Measurements from ENCODE around the gene BTC. TPM values are rescaled to one million over a fixed set of nuclear protein-coding genes. Genes with fewer than 3 reads are reported as not detected.

The BTC gene
- total RNA-seq, 1 donor from 2014 or later: 8.3 TPM

DNA sequence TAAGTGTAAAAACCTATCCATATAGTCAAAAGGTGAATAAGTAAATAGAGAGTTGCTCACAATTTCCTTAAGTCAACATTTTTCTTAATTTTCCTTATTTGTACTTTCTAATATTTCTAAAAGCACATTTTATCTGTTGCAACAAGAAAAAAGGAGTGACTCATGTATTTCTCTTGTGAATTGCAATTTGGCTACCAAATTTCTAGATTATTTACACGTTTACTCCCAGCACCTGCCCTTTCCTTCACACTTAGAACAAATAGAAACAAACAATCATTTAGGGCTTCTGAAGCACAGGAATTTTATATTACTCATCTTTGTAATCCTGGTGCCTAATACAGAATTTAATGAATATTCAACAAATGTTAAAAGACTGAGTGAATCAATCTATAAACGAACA is 22.2 kb downstream of the BTC start:
- no peaks in the 10 kb centered on the region for H3K27me3 ChIP-seq (ENCODE audit: control insufficient read depth, insufficient read depth, low read length)
- no peak overlapping the region for H3K4me3 ChIP-seq (ENCODE audit: low read depth, low read length)
- no peaks in the 10 kb centered on the region for H3K36me3 ChIP-seq (ENCODE audit: control insufficient read depth, insufficient read depth, low read length)
- no peak for DNase-seq (ENCODE audit: low read depth)
- TF ChIP-seq, protein P1, sequence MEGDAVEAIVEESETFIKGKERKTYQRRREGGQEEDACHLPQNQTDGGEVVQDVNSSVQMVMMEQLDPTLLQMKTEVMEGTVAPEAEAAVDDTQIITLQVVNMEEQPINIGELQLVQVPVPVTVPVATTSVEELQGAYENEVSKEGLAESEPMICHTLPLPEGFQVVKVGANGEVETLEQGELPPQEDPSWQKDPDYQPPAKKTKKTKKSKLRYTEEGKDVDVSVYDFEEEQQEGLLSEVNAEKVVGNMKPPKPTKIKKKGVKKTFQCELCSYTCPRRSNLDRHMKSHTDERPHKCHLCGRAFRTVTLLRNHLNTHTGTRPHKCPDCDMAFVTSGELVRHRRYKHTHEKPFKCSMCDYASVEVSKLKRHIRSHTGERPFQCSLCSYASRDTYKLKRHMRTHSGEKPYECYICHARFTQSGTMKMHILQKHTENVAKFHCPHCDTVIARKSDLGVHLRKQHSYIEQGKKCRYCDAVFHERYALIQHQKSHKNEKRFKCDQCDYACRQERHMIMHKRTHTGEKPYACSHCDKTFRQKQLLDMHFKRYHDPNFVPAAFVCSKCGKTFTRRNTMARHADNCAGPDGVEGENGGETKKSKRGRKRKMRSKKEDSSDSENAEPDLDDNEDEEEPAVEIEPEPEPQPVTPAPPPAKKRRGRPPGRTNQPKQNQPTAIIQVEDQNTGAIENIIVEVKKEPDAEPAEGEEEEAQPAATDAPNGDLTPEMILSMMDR (IDR thresholded peaks at IDR 0.05; ENCODE audit: insufficient read depth, low read length, poor library complexity, severe bottlenecking): no peak

DNA sequence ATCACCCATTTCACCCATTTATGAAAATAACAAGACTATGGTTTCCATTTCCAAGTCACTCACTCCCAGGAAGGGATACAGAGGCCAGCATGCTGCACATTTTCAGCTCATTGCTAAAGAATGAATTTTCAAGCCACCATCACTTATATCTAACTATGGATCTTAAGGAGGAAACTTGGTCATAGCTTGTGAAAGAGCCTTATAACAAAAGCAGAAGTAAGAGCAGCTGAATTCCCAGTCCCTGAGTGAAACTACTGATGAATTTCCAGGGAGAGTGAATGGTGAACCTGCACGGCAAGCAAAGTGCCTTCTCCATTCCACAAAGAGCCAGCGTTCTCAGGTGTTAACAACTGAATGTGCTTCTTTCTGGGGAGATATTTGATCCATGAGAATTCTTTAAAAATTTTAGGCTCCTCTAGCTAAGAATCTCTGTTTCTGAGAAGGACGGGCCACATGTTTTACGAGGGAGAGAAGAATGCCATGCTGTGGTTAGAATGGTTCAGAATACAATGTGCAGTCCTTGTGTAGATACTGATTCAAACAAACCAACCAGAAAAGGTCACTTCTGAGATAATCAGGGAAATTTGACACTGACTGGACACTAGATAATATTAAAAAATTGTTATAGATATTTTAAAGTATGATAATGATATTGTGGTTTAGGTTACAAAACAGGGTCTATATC is 24.0 kb downstream of the BTC start:
- TF ChIP-seq, protein P1 (IDR thresholded peaks at IDR 0.05; ENCODE audit: insufficient read depth, low read length, poor library complexity, severe bottlenecking): no peak
- H3K27me3 ChIP-seq (ENCODE audit: control insufficient read depth, insufficient read depth, low read length): no peaks in the 10 kb centered on the region
- H3K4me3 ChIP-seq (ENCODE audit: low read depth, low read length): no peak overlapping the region
- no peaks in the 10 kb centered on the region for H3K36me3 ChIP-seq (ENCODE audit: control insufficient read depth, insufficient read depth, low read length)
- no peak for DNase-seq (ENCODE audit: low read depth)

DNA sequence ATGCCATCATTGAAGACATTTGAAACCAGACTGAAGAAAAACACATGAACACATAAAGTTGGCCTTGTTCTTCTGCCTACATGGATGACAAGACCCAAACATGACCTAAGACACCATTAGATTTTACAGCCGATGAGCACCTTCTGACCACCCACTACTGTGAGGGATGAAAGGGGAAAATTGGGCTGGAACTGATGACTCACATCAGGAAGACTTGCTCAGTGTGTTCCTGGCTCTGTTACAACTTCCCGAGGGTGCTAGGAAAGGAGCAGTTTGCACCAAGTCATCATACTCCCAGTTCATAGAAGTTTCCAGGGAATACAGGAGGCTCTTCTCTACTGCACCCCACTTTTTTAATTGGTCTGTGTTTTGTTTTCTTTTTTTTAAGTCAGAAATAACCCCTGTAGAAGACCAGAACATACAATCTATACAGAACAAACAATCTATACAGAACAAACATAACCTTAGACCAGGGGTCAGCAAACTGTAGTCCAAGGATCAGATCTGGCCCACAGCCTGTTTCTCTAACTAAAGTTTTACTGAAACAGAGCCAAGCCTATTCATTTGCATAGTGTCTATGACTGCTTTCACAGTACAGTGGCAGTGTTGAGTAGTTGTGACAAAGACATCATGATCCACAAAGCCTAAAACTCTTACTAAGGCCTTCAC is 25.3 kb downstream of the BTC start:
- TF ChIP-seq, protein P1 (IDR thresholded peaks at IDR 0.05; ENCODE audit: insufficient read depth, low read length, poor library complexity, severe bottlenecking): no peak
- DNase-seq (ENCODE audit: low read depth): peak; percentile 37
- no peaks in the 10 kb centered on the region for H3K27me3 ChIP-seq (ENCODE audit: control insufficient read depth, insufficient read depth, low read length)
- H3K4me3 ChIP-seq (ENCODE audit: low read depth, low read length): no peak overlapping the region
- no peaks in the 10 kb centered on the region for H3K36me3 ChIP-seq (ENCODE audit: control insufficient read depth, insufficient read depth, low read length)

DNA sequence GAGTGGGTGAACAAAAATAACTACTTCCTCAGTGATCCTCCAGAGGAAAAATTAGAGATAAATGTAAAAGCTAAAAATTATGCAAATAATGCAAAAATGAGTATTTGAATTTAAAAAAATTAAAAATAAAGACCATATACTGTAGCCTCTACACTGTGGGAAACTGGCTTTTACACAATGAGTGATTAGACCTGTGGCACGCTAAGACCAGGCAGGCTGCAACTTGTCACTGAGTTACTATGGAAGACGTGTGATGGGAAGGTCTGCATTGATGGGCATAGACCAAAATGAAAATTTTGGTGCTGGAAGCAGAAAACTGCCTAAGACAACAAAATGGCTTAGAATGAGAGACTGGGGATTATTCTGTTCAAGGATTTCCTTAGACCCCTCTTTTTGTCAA is 30.2 kb downstream of the BTC start:
- no peak for DNase-seq (ENCODE audit: low read depth)
- H3K4me3 ChIP-seq (ENCODE audit: low read depth, low read length): no peak overlapping the region
- TF ChIP-seq, protein P1 (IDR thresholded peaks at IDR 0.05; ENCODE audit: insufficient read depth, low read length, poor library complexity, severe bottlenecking): no peak
- no peaks in the 10 kb centered on the region for H3K27me3 ChIP-seq (ENCODE audit: control insufficient read depth, insufficient read depth, low read length)
- H3K36me3 ChIP-seq (ENCODE audit: control insufficient read depth, insufficient read depth, low read length): no peaks in the 10 kb centered on the region

DNA sequence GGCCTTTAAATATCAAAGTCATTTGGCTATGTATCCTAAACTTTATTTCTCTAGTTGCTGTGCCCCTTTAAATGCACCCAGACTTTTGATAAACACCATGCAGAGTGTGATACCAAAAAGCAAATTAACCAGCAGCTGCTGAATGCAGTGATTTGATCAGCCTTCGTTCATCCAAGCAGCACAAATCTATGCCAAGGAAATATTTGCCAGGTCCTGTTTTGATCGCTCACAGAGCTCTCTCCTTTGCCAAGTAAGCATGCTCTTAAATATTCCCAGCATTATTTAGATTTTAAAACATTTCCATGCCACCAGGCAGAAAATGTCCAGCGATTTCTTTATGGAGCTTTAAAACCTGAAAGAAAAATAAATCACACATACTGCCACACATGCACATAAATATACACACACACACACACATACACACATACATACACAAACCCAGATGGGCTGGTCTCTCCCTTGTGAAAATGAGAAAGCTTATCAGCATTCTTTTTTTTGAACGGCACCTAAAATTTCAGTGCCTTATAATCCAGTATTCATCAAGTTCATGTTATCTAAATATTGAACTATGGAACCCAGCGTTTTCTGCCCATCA is 35.7 kb downstream of the BTC start:
- Histone ChIP-seq H3K4me3 (ENCODE audit: low read depth, low read length) (no peak overlapping the region), H3K36me3 (ENCODE audit: control insufficient read depth, insufficient read depth, low read length) (no peaks in the 10 kb centered on the region), H3K27me3 (ENCODE audit: control insufficient read depth, insufficient read depth, low read length) (no peaks in the 10 kb centered on the region)
- no peak for DNase-seq (ENCODE audit: low read depth)
- TF ChIP-seq, protein P1 (IDR thresholded peaks at IDR 0.05; ENCODE audit: insufficient read depth, low read length, poor library complexity, severe bottlenecking): no peak

Measured in kidney epithelial cell (primary cell).